ENCODE measurements around the gene SLC40A1.

DNA sequence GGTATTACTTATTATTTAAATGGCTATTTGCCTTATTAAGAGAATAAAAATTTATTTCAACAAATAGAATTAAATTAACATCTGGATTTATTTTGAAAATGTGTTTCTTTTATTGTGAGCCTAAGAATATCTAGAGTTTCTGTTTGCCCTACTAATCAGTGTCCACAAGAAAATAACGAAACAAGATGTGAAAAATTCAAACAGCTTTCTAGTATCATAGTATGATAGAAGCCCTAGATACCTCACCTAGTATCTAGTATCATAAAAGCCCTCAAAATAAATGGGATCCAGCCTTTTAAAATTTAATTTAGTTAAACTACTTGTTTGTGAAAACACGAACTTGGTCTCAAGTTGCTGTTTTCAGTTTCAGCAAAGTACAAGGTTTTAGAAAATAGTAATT lies 13.7 kb upstream of the SLC40A1 start:
- TF ChIP-seq POLR2A (IDR thresholded peaks at IDR 0.05), result no peak
- TF ChIP-seq, protein P1, sequence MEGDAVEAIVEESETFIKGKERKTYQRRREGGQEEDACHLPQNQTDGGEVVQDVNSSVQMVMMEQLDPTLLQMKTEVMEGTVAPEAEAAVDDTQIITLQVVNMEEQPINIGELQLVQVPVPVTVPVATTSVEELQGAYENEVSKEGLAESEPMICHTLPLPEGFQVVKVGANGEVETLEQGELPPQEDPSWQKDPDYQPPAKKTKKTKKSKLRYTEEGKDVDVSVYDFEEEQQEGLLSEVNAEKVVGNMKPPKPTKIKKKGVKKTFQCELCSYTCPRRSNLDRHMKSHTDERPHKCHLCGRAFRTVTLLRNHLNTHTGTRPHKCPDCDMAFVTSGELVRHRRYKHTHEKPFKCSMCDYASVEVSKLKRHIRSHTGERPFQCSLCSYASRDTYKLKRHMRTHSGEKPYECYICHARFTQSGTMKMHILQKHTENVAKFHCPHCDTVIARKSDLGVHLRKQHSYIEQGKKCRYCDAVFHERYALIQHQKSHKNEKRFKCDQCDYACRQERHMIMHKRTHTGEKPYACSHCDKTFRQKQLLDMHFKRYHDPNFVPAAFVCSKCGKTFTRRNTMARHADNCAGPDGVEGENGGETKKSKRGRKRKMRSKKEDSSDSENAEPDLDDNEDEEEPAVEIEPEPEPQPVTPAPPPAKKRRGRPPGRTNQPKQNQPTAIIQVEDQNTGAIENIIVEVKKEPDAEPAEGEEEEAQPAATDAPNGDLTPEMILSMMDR (IDR thresholded peaks at IDR 0.05), result no peak

All from sigmoid colon (tissue), 3 donors.